ENCODE results near the gene CCL15.

DNA sequence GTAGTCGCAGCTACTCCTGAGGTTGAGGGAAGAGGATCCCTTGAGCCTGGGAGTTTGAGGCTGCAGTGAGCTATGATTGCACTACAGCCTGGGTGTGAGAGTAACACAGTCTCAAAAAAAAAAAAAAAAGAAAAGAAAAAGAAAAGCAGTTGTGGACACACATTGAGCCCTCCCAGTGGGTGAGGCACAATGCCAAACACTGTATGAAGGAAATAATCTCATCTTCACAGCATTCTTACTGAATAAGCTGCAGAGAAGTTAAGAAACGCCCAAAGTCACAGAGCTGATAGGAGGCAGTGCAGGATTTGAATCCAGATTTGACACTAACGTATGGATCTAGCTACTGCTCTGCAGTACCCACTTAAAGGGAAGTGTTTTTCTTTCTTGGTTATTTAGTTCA lies 52.0 kb downstream of the CCL15 start:
- TF ChIP-seq CTCF (IDR thresholded peaks at IDR 0.05; ENCODE audit: insufficient read depth, low read length) (no peak), POLR2AphosphoS5 (IDR thresholded peaks at IDR 0.05; ENCODE audit: low read depth) (no peak), SPI1 (IDR thresholded peaks at IDR 0.05; ENCODE audit: borderline replicate concordance, low read depth) (no peak)
